Osteocyte (in vitro differentiated cells): ENCODE measurements around the gene BACH2. TPM values are rescaled to one million over a fixed set of nuclear protein-coding genes. Genes with fewer than 3 reads are reported as not detected.
"Not testable (repeated sequence)": the region's sequence is repeated elsewhere in the genome, so short reads cannot be mapped to it uniquely, and the experiment has no call there.

ENCODE experiments used
- DNase-seq: peaks from one replicate; pipeline ENCODE4 v3.0.0; 2021; ENCODE audit warnings: mixed read lengths; ENCODE audit not compliant: unreplicated experiment; ENCODE audit errors: extremely low spot score
- H3K27ac Mint-ChIP-seq: one replicate; pipeline ENCODE4 v1.8.0; 2021; ENCODE audit warnings: mild to moderate bottlenecking, mixed read lengths; ENCODE audit not compliant: unreplicated experiment
- H3K27me3 Mint-ChIP-seq: one replicate; pipeline ENCODE4 v1.8.0; 2021; ENCODE audit warnings: mixed read lengths; ENCODE audit not compliant: unreplicated experiment
- H3K36me3 Mint-ChIP-seq: one replicate; pipeline ENCODE4 v1.8.0; 2021; ENCODE audit warnings: mixed read lengths; ENCODE audit not compliant: unreplicated experiment
- H3K4me1 Mint-ChIP-seq: one replicate; pipeline ENCODE4 v1.8.0; 2021; ENCODE audit warnings: mixed read lengths; ENCODE audit not compliant: unreplicated experiment
- H3K4me3 Mint-ChIP-seq: one replicate; pipeline ENCODE4 v1.8.0; 2021; ENCODE audit warnings: mild to moderate bottlenecking, moderate library complexity, mixed read lengths; ENCODE audit not compliant: unreplicated experiment
- H3K9me3 Mint-ChIP-seq: one replicate; pipeline ENCODE4 v1.8.0; 2021; ENCODE audit warnings: mixed read lengths; ENCODE audit not compliant: unreplicated experiment
- CTCF ChIP-seq: fragments of 200-600 bp; sonication (generic); IDR thresholded peaks from 2 replicates; pipeline ENCODE4 v1.5.0; 2021; ENCODE audit warnings: antibody characterized with exemption, mild to moderate bottlenecking, moderate library complexity
- total RNA-seq: library from RNA; stranded (reverse); gene quantifications from 2 replicates; pipeline ENCODE4 v1.2.1, GENCODE V29; 2021

The BACH2 gene
- total RNA-seq, 1 donor from 2014 or later: 1.6 TPM

DNA sequence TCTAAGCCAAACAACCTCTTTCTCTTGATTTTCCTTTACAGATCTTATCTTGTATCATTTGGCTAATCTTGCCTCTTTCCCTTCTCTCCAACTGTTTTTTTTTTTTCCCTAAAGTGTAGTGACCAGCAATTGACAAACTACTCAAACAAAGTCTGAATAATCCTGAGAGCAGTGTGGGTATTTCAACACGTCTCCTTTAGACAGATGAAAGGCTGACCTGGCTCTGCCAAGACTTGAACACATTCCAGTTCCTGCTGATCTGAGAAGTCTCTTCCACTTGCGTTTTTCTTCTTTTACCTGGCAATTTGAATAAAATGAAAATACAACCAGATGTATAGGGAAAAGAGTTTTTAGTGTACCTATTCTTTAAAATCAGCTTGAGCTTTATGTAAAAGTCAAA, 234.0 kb downstream of the BACH2 start:
- no peaks in the 10 kb centered on the region for H3K36me3 Mint-ChIP-seq
- DNase-seq: no peak
- peaks cover 3% of the 10 kb centered on the region for H3K9me3 Mint-ChIP-seq
- H3K27me3 Mint-ChIP-seq: peaks cover 2% of the 10 kb centered on the region
- no peak overlapping the region for H3K4me3 Mint-ChIP-seq
- no peaks in the 10 kb centered on the region for H3K4me1 Mint-ChIP-seq
- H3K27ac Mint-ChIP-seq: no peak overlapping the region
- TF ChIP-seq CTCF: no peak

- H3K27me3 Mint-ChIP-seq: peaks cover 3% of the 10 kb centered on the region
- no peak overlapping the region for H3K27ac Mint-ChIP-seq
- H3K4me1 Mint-ChIP-seq: no peaks in the 10 kb centered on the region
- no peak overlapping the region for H3K4me3 Mint-ChIP-seq
- no peaks in the 10 kb centered on the region for H3K36me3 Mint-ChIP-seq
- peaks cover 3% of the 10 kb centered on the region for H3K9me3 Mint-ChIP-seq
- TF ChIP-seq CTCF: no peak
- DNase-seq: no peak
These were observed 234.6 kb downstream of the BACH2 start for GRCh38 chr6:90062051-90062450.

DNA sequence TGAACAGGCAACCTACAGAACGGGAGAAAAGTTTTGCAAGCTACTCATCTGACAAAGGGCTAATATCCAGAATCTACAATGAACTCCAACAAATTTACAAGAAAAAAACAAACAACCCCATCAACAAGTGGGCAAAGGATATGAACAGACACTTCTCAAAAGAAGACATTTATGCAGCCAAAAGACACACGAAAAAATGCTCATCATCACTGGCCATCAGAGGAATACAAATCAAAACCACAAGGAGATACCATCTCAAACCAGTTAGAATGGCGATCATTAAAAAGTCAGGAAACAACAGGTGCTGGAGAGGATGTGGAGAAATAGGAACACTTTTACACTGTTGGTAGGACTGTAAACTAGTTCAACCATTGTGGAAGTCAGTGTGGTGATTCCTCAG, 237.5 kb downstream of the BACH2 start:
- not testable (repeated sequence) for H3K4me1 Mint-ChIP-seq, H3K27ac Mint-ChIP-seq, H3K9me3 Mint-ChIP-seq, H3K36me3 Mint-ChIP-seq, H3K4me3 Mint-ChIP-seq, H3K27me3 Mint-ChIP-seq, DNase-seq

- not testable (repeated sequence) for H3K27me3 Mint-ChIP-seq, DNase-seq, H3K9me3 Mint-ChIP-seq, H3K4me3 Mint-ChIP-seq, H3K27ac Mint-ChIP-seq, H3K4me1 Mint-ChIP-seq, H3K36me3 Mint-ChIP-seq
These were observed 240.7 kb downstream of the BACH2 start for GRCh38 chr6:90055924-90056323.

GRCh38 chr6:90054193-90054592, 242.4 kb downstream of the BACH2 start:
- not testable (repeated sequence) for H3K9me3 Mint-ChIP-seq, H3K4me1 Mint-ChIP-seq, H3K4me3 Mint-ChIP-seq, H3K36me3 Mint-ChIP-seq, H3K27me3 Mint-ChIP-seq, DNase-seq, H3K27ac Mint-ChIP-seq

GRCh38 chr6:90053614-90054013, 243.0 kb downstream of the BACH2 start:
- H3K36me3 Mint-ChIP-seq: no peaks in the 10 kb centered on the region
- peaks cover 2% of the 10 kb centered on the region for H3K27me3 Mint-ChIP-seq
- H3K27ac Mint-ChIP-seq: no peak overlapping the region
- H3K4me1 Mint-ChIP-seq: no peaks in the 10 kb centered on the region
- TF ChIP-seq CTCF: no peak
- peaks cover 7% of the 10 kb centered on the region for H3K9me3 Mint-ChIP-seq
- no peak overlapping the region for H3K4me3 Mint-ChIP-seq
- no peak for DNase-seq

DNA sequence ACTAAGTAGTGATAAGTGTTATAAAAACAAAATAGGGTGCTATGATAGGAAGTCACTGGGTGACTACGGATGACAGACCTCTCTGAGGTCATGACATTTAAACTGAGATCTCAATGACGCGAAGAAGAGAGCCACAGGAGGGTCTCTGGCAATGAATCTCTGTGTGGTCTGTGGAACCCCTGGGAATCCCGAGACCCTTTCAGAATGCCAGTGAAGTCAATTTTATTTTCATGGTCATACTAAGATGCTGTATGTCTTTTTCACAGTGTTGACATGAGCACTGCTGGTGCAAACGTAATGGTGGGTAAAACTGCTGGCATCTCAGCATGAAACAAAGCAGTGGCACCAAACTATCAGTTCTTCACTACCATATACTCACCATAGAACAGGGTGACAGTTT, 247.3 kb downstream of the BACH2 start:
- no peaks in the 10 kb centered on the region for H3K4me1 Mint-ChIP-seq
- H3K27ac Mint-ChIP-seq: no peak overlapping the region
- no peaks in the 10 kb centered on the region for H3K36me3 Mint-ChIP-seq
- H3K27me3 Mint-ChIP-seq: no peaks in the 10 kb centered on the region
- DNase-seq: no peak
- TF ChIP-seq CTCF: no peak
- no peaks in the 10 kb centered on the region for H3K9me3 Mint-ChIP-seq
- H3K4me3 Mint-ChIP-seq: no peak overlapping the region
